Activated effector memory CD4-positive, alpha-beta T cell treated with anti-CD3 and anti-CD28 coated beads, Interleukin-2, amount 50 U/mL, for 16 hours (primary cell): ENCODE measurements around the gene RCC2.
A peak's percentile ranks its signal among the peaks of the same experiment; 100 is the strongest.

ENCODE experiments used
- DNase-seq: peaks from one replicate; pipeline ENCODE4 v3.0.0-alpha.2; 2020

The RCC2 gene

GRCh38 chr1:17441265-17441992, 2.0 kb upstream of the RCC2 start:
- no peak for DNase-seq

GRCh38 chr1:17440827-17441168, 1.3 kb upstream of the RCC2 start:
- no peak for DNase-seq

- DNase-seq: no peak
Measured at GRCh38 chr1:17440074-17440826, 773 bp upstream of the RCC2 start.

- DNase-seq: peak; percentile 90
Measured at GRCh38 chr1:17438318-17439249, 893 bp downstream of the RCC2 start.

GRCh38 chr1:17437580-17438317, 1.7 kb downstream of the RCC2 start:
- peak; percentile 85 for DNase-seq

- DNase-seq: no peak
Measured at GRCh38 chr1:17437260-17437579, 2.3 kb downstream of the RCC2 start.

GRCh38 chr1:17436380-17437174, 2.9 kb downstream of the RCC2 start:
- no peak for DNase-seq

- no peak for DNase-seq
Measured at GRCh38 chr1:17434601-17435000, 4.9 kb downstream of the RCC2 start.

- DNase-seq: no peak
Measured at GRCh38 chr1:17434016-17434415, 5.5 kb downstream of the RCC2 start.

GRCh38 chr1:17433261-17433660, 6.2 kb downstream of the RCC2 start:
- no peak for DNase-seq

- no peak for DNase-seq
Measured at GRCh38 chr1:17432412-17432811, 7.1 kb downstream of the RCC2 start.

- no peak for DNase-seq
Measured at GRCh38 chr1:17429183-17429582, 10.3 kb downstream of the RCC2 start.

GRCh38 chr1:17427696-17428660, 11.5 kb downstream of the RCC2 start:
- DNase-seq: no peak

GRCh38 chr1:17425806-17426600, 13.5 kb downstream of the RCC2 start:
- no peak for DNase-seq

- DNase-seq: no peak
Measured at GRCh38 chr1:17423781-17424245, 15.7 kb downstream of the RCC2 start.

- DNase-seq: no peak
Measured at GRCh38 chr1:17422461-17422860, 17.0 kb downstream of the RCC2 start.

GRCh38 chr1:17420391-17420918, 19.0 kb downstream of the RCC2 start:
- DNase-seq: no peak

GRCh38 chr1:17419626-17420328, 19.7 kb downstream of the RCC2 start:
- peak; percentile 89 for DNase-seq

- no peak for DNase-seq
Measured at GRCh38 chr1:17416389-17416788, 23.1 kb downstream of the RCC2 start.
